GM19328 (cell line): Measurements from ENCODE around the gene KIF2A.

Experiments used
- ATAC-seq: cut with Tn5 transposase; IDR thresholded peaks from one replicate; pipeline ENCODE4 v1.9.1; 2021; ENCODE audit warnings: mild to moderate bottlenecking, moderate library complexity; ENCODE audit not compliant: unreplicated experiment

The KIF2A gene

DNA sequence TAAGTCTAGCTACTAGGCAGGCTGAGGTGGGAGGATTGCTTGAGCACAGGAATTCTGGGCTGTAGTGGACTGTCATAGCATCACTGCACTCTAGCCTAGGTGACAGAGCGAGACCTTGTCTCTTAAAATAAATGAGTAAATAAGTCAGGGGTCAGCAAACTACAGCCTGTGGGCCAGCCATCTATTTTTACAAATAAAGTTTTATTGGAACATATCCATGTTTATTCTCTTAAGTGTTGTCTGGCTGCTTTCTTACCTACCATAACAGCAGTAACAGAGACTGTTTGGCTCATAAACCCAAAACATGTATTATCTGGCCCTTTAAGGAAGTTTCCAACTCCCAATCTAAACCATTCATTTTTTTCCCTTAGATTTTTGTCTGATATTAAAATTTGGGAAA, 68.1 kb downstream of the KIF2A start:
- no peak for ATAC-seq

DNA sequence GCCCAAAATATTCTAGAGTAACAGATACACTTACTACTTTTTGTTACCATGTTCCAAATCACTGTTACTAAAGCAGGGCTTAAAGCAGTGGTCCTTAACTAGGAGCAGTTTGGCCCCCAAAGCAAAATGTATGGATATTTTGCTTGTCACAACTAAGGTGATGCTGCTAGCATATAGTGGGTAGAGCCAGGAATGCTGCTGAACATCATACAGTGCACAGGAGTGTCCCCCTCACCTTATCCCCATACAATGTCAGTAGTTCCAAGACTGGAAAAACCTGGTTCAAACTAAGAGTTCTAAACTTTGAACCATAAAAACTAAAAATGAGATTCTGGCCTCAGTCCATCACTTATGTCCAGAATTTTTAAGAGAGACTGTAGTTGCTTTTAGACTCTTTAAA, 69.6 kb downstream of the KIF2A start:
- ATAC-seq = no peak

DNA sequence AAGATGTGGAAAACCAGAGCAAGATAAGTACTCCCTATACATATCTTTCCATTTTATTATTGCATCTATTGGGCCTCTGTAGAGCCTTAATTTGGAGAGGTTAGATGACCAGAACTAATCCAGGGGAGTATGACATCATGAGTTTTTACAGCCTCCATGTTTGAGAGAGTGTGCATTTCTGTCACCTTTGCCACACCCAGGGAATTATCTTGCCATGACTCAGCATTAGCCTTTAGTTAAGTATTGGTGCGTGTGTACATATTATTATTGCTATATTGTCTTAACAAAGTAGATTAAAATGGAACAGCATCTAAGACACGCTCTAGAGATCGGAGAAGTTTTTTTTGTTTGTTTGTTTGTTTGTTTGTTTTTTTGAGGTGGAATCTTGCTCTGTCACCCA, 70.1 kb downstream of the KIF2A start:
- ATAC-seq = no peak

DNA sequence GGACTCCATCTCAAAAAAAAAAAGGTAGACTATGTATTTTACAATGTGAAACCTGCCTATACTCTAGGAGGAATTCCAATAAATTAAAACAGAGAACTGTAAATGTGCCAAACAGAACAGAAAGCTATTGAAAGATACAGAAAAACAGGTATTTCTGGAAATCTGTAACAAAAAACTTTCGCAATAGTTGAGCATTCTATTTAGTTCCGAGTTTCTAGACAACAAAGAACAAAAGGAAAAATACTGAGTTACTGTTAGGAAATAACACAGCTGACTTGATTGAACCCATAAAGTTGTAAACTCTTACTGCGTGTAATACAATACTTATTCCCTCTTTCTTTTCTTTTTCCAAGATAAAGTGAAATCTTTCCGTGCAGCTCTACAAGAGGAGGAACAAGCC, 79.1 kb downstream of the KIF2A start:
- ATAC-seq = no peak

DNA sequence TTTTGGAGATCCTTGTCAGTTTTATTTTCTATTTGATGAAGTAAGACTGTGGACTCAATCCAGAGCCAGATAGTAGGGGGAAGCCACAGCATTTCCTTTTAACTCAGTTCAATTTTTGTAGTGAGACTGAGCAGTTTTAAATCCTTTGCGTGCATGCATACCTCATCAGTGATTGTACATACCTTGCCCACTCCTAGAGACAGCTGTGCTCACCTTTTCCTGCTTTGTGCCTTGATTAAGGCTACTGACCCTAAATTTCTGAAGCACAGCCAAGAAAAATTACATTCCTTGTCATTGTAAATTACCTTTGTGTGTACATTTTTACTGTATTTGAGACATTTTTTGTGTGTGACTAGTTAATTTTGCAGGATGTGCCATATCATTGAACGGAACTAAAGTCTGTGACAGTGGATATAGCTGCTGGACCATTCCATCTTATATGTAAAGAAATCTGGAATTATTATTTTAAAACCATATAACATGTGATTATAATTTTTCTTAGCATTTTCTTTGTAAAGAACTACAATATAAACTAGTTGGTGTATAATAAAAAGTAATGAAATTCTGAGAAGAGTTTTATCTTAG, 79.9 kb downstream of the KIF2A start:
- ATAC-seq = no peak

DNA sequence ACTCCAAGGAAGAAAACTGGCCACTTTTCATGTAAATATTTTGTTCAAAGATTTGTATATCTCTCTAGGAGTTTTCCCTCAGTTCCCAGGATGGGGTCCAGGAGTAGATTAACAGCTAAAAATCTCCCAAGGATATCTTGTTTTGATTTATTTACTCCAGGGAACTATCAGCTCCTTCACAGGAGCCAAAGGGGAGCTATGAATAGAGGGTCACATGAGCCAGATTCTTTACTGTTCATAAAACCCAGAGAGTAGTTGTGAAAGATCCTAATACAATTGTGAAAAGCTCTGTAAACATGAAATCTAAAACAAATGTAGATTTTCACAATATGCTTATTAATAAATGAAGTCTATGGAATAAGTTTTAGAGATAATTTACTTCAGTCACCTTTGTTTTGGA, 80.8 kb downstream of the KIF2A start:
- ATAC-seq = no peak

DNA sequence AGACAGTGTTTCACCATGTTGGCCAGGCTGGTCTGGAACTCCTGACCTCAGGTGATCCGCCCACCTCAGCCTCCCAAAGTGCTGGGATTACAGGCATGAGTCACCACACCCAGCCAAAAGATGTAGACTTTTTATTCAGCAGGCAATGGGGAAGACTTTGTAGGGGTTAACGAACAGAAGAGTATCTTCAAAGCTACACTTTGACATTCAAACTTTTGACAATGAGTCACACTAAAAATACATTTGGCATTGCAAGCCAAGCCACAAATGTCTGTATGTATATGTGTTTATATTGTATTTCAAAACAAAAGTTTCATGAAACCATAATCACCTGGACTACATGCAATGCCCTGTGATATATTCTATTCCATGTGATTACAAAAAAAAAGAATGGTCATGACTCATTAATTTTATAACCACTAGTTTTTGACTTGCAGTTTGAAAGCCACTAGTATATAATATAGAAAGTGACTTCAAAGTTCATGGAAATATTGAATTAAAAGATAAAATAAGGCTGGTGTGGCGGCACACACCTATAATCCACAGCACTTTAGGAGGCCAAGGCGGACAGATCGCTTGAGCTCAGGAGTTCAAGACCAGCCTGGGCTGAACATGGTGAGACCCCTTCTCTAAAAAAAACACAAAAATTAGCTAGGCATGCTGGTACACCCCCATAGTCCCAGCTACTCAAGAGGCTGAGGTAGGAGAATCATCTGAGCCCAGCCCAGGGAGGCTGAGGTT, 89.4 kb downstream of the KIF2A start:
- no peak for ATAC-seq

DNA sequence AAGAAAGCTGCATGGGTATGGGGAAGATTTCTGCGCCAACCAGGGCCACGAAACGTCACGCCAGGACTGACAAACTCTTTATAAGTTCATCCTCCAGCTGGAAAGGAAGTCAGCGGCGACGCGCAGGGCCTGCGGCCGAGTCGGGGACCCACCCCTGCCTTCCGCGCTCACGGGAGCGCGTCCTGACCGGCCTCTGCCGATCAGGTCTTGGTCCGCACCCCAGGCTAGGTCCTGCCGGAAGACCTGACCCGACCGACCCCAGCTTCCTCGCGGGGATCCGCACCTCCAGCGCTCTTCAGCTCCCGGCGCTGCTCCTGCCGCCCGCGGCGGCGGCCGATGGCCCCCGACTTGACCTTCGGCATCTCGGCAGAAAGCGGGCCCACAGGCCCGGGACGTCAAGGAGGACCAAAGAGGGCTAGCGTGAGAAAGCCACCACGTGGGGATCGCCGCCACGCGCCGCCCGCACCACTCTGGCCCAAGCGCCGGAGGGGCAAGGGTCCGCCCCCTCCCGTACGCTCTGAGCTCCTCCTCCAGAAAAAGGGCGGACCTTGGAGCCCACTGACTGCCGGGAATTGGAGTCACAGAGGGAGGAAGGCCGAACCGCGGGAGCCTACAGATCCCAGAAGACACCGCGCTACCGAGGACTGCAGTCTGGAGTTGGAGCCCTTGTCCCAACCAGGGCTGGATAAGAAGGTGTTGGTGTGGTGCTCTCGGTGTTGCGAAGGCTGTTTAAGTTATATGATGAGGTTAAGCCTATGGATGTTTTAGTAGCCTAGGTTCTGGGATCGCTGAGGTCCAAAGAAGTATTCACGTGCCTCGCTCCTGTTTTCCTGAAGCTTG, 97.6 kb downstream of the KIF2A start, which contains the start of gene DIMT1:
Gene DIMT1 (minus strand): TSS at position 495 of the 840 bp plus-strand sequence. CDS start 133 bp downstream, at position 362.
- peak; percentile 95 for ATAC-seq

DNA sequence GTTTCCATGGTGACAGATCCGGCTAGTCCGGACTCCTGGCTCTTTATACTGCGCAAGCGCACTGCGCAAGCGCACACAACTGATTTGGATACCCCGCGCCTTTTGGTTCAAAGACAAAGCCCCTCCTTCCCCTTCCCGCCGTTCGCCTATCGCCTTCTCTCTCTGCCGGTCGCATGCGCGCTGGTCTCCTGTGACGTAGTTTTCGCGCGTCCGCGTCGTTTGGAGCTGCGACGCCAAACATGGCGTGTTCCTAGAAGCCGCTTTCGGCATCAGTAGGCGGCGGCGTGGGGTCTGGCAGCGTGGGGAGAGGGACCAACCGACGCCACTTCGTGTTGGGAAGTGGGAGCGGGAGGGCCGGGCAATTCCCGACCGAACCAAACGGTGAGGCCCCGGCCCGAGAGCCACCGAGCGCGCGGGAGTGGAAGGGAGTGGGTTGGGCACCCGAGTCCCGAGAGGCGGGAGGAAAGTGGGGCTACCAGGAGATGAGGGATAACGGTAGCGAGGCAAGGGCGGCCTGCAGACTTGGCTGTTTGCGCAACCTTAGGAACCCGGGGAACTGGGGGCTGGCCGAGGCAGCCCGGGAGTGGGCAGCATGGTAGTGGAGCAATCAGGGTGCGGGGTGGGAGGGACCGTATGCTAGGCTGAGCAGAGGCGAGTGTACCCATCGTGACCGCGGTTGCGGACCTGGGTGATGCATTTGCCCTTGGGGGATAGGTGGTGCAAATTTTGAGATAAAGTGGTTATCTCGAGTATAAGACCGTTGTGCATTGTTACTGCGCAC, 106.7 kb downstream of the KIF2A start, which contains the start of gene IPO11:
Gene IPO11 (plus strand): TSS at position 215 of the 781 bp plus-strand sequence. CDS start 24,517 bp downstream, outside the sequence.
- ATAC-seq = peak; percentile 96

DNA sequence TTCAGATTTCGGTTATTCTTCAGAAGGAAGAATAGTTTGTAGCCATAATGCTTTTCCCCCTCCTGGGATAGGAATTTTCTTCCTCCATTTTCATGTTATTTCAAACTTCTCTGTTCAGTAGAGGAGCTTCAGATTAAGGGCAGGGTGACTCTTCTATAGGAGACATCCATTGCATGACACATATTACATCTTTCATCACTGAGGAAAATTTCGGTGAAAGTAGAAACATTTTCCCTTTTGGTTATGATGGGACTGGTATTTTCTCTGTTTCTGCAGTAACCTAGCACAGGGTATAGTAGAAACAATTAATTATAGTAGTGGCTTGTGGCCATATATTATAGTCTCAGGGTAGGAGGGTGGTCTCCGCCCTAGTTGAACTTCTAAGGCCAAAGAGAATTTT, 107.7 kb downstream of the KIF2A start:
- no peak for ATAC-seq

DNA sequence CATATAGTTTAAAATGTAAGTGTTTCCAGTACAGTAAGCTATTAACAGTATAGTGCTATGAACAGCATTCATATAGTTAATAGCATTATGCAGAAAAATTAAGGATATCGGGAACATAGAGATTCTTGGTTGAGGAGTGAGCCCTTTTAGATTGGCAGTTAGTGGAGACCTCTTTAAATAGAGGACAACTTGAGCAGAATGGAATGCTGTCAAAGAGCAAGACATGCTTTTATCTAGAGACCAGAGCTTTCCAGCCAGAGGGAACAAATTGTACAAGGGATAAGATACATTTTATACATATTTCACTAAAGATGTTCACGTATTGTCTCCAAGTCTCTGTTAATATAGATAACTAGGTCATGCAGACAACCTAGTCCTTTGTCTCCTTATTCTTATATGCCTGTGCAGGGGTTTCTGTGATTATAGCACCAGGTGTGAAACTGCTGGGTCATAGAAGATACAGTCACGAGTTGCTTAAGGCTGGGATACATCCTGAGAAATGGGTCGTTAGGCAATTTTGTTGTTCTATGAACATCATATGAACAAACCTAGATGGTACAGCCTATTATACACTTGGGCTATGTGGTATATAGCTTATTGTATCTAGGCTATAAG, 112.6 kb downstream of the KIF2A start:
- ATAC-seq = no peak

DNA sequence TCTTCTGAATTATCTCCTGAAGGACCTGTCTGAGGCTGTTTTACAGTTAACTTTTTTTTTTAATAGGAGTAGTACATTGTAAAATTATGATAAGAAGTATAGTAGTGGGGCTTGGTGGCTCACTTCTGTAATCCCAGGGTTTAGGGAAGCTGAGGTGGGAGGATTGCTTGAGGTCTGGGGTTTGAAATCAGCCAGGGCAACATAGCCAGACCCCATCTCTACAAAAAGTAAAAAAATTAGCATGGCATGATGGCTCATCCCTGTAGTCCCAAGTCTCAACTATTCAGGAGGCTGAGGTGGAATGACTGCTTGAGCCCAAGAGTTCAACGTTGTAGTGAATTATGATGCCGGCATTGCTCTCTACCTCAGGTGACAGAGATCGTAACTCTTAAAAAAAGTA, 113.6 kb downstream of the KIF2A start:
- no peak for ATAC-seq

DNA sequence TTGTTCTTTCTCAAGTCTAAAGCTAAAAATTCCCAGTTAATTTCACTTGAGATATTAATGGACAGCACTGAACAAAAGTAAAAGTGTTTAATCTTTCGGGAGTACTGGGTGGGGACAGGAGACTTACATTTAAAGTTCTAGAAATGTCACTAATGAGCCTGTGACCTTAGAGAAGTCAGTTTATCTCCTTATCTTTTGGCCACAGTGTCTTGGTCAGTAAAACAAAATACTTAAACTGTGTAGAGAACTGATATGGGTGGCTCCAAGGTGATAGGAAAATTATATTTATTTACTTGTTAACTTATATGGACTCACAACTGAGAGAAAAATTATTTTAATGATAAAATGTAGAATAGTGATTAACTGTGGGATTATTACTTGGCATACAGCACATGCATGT, 115.4 kb downstream of the KIF2A start:
- ATAC-seq = no peak

DNA sequence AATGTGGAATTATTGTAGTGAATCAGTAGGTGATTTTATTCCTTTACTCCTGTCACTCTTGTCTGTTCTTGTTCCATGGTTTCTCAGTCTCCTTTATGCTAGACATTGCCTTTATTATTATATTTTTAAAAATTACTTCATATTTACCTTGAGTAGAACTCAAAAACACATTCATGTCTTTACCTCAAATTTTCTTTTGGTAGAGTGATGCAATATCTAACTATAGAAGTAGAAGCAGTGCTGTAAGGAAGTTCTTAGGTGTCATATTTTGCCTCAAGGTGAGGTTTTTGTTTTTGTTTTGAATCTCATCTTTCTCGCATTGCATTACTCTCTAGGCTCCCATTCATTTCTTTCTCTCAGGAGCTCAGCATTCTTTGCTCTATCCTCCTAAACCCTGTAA, 118.8 kb downstream of the KIF2A start:
- ATAC-seq = no peak

DNA sequence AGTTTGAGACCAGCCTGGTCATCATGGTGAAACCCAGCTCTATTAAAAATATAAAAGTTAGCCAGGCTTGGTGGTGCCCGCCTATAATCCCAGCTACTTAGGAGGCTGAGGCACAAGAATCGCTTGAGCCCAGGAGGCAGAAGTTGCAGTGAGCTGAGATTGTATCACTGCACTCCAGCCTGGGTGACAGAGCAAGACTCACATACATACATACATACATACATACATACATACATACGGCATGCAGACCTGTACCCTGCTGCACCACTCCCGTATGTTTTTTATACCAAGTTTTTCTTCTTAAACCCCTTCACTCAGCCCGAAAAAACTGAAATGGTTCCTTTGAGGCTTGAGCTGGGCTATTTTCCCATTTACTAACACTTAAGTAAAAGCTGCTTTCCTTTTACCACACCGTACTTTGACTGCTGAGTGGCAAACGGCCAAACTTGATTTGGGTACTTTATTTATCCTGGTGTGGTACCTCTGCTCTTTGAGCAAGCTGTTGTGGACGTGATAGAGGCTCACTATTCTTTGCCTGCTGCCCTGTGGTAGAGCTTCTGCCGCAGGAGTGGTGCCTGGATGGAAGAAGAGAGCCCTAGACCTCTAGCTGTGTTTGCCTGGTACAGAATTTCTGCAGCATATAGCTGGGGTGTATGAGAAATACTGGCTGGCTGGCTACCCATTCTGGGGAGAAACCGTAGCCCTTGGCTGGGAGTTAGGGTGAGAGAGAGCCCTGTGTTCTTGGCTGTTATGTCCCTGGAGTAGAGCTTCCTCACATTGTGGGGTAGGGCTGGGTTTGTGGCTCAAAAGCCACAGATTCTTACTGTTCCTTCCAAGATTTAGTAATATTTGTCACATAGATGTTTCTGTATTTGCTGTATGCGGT, 126.0 kb downstream of the KIF2A start:
- no peak for ATAC-seq

DNA sequence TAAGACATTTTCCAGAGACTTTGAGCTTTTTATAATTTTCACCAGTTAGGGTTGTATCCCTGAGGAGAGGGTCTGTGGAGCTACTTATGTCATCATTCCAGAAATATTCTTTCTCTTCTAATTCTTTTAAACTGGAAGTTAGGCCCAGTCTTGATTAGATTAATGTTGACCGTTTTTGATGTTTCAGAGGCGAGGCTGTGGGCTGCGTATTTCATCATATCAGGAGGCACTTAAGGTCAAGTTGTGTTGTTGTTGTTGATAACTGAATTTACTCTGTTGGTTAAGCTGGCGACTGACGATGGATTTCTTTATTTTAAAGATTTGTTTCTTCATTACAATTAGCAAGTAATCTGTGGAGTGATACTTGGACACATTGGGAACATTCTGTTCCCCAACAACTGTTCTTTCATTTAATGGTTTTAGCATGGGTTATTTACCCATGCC, 126.6 kb downstream of the KIF2A start:
- no peak for ATAC-seq
